TTC549 (cell line): Measurements from ENCODE around the gene HTR5A.

Experiments
- FAIRE-seq: peaks from 2 replicates; lab custom pipeline; 2012; peaks lifted over from hg19 to GRCh38; lab: Jason Lieb, UNC

HTR5A gene

GRCh38 chr7:155090684-155091083 lies 20.6 kb downstream of the HTR5A start:
- FAIRE-seq, result no peak

GRCh38 chr7:155093596-155093995 lies 23.5 kb downstream of the HTR5A start:
- no peak for FAIRE-seq

GRCh38 chr7:155094636-155095135 lies 24.6 kb downstream of the HTR5A start:
- no peak for FAIRE-seq

GRCh38 chr7:155097338-155097737 lies 27.2 kb downstream of the HTR5A start:
- FAIRE-seq, result no peak

- no peak for FAIRE-seq
These were observed 33.7 kb downstream of the HTR5A start for GRCh38 chr7:155103839-155104238.

- no peak for FAIRE-seq
These were observed 34.8 kb downstream of the HTR5A start for GRCh38 chr7:155104913-155105312.

GRCh38 chr7:155106356-155106755 lies 36.2 kb downstream of the HTR5A start:
- no peak for FAIRE-seq

GRCh38 chr7:155107126-155107525 lies 37.0 kb downstream of the HTR5A start:
- no peak for FAIRE-seq

GRCh38 chr7:155108144-155108901 lies 38.2 kb downstream of the HTR5A start:
- FAIRE-seq, result no peak

GRCh38 chr7:155109121-155109520 lies 39.0 kb downstream of the HTR5A start:
- FAIRE-seq, result no peak

GRCh38 chr7:155115288-155115687 lies 45.2 kb downstream of the HTR5A start:
- FAIRE-seq, result no peak

- no peak for FAIRE-seq
These were observed 49.8 kb downstream of the HTR5A start for GRCh38 chr7:155119801-155120382.

- FAIRE-seq, result no peak
These were observed 50.3 kb downstream of the HTR5A start for GRCh38 chr7:155120460-155120859.

GRCh38 chr7:155122831-155123230 lies 52.7 kb downstream of the HTR5A start:
- FAIRE-seq, result no peak

GRCh38 chr7:155123413-155123812 lies 53.3 kb downstream of the HTR5A start:
- no peak for FAIRE-seq

GRCh38 chr7:155124706-155125105 lies 54.6 kb downstream of the HTR5A start:
- no peak for FAIRE-seq

GRCh38 chr7:155129186-155129585 lies 59.1 kb downstream of the HTR5A start:
- FAIRE-seq, result no peak

GRCh38 chr7:155129789-155130188 lies 59.7 kb downstream of the HTR5A start:
- FAIRE-seq, result no peak

- FAIRE-seq, result no peak
These were observed 60.4 kb downstream of the HTR5A start for GRCh38 chr7:155130493-155130892.

- FAIRE-seq, result no peak
These were observed 61.0 kb downstream of the HTR5A start for GRCh38 chr7:155131090-155131489.

- no peak for FAIRE-seq
These were observed 62.3 kb downstream of the HTR5A start for GRCh38 chr7:155132431-155132830.

- no peak for FAIRE-seq
These were observed 66.6 kb downstream of the HTR5A start for GRCh38 chr7:155136619-155137243.
